ENCODE measurements around the gene HSPB6.

Gene HSPB6

GRCh38 chr19:35740108-35740422 is 16.8 kb downstream of the HSPB6 start:
- peaks cover 41% of the 10 kb centered on the region for H3K36me3 ChIP-seq (ENCODE audit: control insufficient read depth, low read length)
- no peaks in the 10 kb centered on the region for H3K27me3 ChIP-seq (ENCODE audit: control insufficient read depth, low read length)
- peak overlapping the region; percentile 95 for H3K4me2 ChIP-seq (ENCODE audit: low read length)
- H3K9me3 ChIP-seq (ENCODE audit: control insufficient read depth, insufficient read depth, low read length): peaks cover 5% of the 10 kb centered on the region; the same call in 1 of the 2 replicates
- H3F3A ChIP-seq (ENCODE audit: control insufficient read depth, insufficient read depth): peaks cover 16% of the 10 kb centered on the region
- peaks cover 50% of the 10 kb centered on the region for H3K4me1 ChIP-seq (ENCODE audit: control insufficient read depth, low read length)
- no peaks in the 10 kb centered on the region for H4K20me1 ChIP-seq (ENCODE audit: control insufficient read depth, insufficient read depth, low read depth, low read length)
- no peaks in the 10 kb centered on the region for H3K79me2 ChIP-seq (ENCODE audit: control insufficient read depth, low read length)
- H3K9me2 ChIP-seq (replicated peaks; ENCODE audit: control insufficient read depth, low read length): no peaks in the 10 kb centered on the region
- H3K4me3 ChIP-seq (ENCODE audit: low read length): peak overlapping the region; percentile 87
- H3K27ac ChIP-seq (ENCODE audit: low read depth, low read length): 0 out of 2 replicates have a peak overlapping the region, but pooled peaks have one; percentile 29
- TF ChIP-seq CTCF (IDR thresholded peaks at IDR 0.05; ENCODE audit: low read depth, low read length, poor library complexity, severe bottlenecking) (peak; percentile 10), EZH2phosphoT487 (IDR thresholded peaks at IDR 0.05; ENCODE audit: borderline replicate concordance, low read length) (no peak)

- Histone ChIP-seq H3K4me1 (ENCODE audit: control insufficient read depth, low read length) (peaks cover 48% of the 10 kb centered on the region), H3K36me3 (ENCODE audit: control insufficient read depth, low read length) (peaks cover 45% of the 10 kb centered on the region), H4K20me1 (ENCODE audit: control insufficient read depth, insufficient read depth, low read depth, low read length) (no peaks in the 10 kb centered on the region), H3K79me2 (ENCODE audit: control insufficient read depth, low read length) (no peaks in the 10 kb centered on the region), H3K9me2 (replicated peaks; ENCODE audit: control insufficient read depth, low read length) (no peaks in the 10 kb centered on the region), H3K4me2 (ENCODE audit: low read length) (peak overlapping the region; percentile 95), H3K4me3 (ENCODE audit: low read length) (peak overlapping the region; percentile 87), H3K27ac (ENCODE audit: low read depth, low read length) (0 out of 2 replicates have a peak overlapping the region, but pooled peaks have one; percentile 29), H3K9me3 (ENCODE audit: control insufficient read depth, insufficient read depth, low read length) (peaks cover 5% of the 10 kb centered on the region; the same call in 1 of the 2 replicates), H3K27me3 (ENCODE audit: control insufficient read depth, low read length) (no peaks in the 10 kb centered on the region), H3F3A (ENCODE audit: control insufficient read depth, insufficient read depth) (peaks cover 16% of the 10 kb centered on the region)
- TF ChIP-seq CTCF (IDR thresholded peaks at IDR 0.05; ENCODE audit: low read depth, low read length, poor library complexity, severe bottlenecking): no peak
- TF ChIP-seq EZH2phosphoT487 (IDR thresholded peaks at IDR 0.05; ENCODE audit: borderline replicate concordance, low read length): no peak
Observed at GRCh38 chr19:35739275-35740107, 17.3 kb downstream of the HSPB6 start.

- Histone ChIP-seq H4K20me1 (ENCODE audit: control insufficient read depth, insufficient read depth, low read depth, low read length) (no peaks in the 10 kb centered on the region), H3K27ac (ENCODE audit: low read depth, low read length) (no peak overlapping the region), H3K4me2 (ENCODE audit: low read length) (no peak overlapping the region), H3F3A (ENCODE audit: control insufficient read depth, insufficient read depth) (peaks cover 16% of the 10 kb centered on the region), H3K4me3 (ENCODE audit: low read length) (no peak overlapping the region), H3K9me2 (replicated peaks; ENCODE audit: control insufficient read depth, low read length) (no peaks in the 10 kb centered on the region), H3K27me3 (ENCODE audit: control insufficient read depth, low read length) (no peaks in the 10 kb centered on the region), H3K36me3 (ENCODE audit: control insufficient read depth, low read length) (peaks cover 49% of the 10 kb centered on the region), H3K79me2 (ENCODE audit: control insufficient read depth, low read length) (no peaks in the 10 kb centered on the region), H3K4me1 (ENCODE audit: control insufficient read depth, low read length) (peaks cover 41% of the 10 kb centered on the region), H3K9me3 (ENCODE audit: control insufficient read depth, insufficient read depth, low read length) (no peaks in the 10 kb centered on the region)
- TF ChIP-seq EZH2phosphoT487 (IDR thresholded peaks at IDR 0.05; ENCODE audit: borderline replicate concordance, low read length): no peak
- TF ChIP-seq CTCF (IDR thresholded peaks at IDR 0.05; ENCODE audit: low read depth, low read length, poor library complexity, severe bottlenecking): no peak
Observed at GRCh38 chr19:35738887-35739229, 18.0 kb downstream of the HSPB6 start.

Data from DOHH2 (cell line).